ENCODE results near the gene GGNBP2. TPM values are rescaled to one million over a fixed set of nuclear protein-coding genes. Genes with fewer than 3 reads are reported as not detected.

The GGNBP2 gene
- total and polyA plus RNA-seq, 2 of the 8 experiments (the other 6 are each of a cell fraction or from before 2014, with no cell fraction given): 29.2 to 35.8 TPM

DNA sequence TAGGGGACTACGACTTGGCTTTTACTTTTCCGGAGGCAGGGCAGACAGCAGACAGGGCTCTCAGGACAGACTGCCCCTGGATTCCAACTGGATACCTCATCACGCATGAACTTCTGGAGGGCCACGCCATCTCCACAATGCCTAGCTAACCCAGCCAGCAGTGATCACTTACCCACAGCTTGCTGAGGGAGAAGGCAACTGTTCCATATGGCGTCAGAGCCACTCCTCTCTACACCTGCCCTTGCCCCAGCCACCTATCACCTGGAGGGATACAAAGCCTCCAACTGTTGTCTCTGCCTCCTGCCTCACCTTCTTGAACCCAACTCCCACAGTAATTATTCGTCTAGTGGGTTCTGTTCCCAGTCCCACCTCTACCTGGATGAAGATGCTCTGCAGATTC, 18.8 kb upstream of the GGNBP2 start:
- H3K18ac ChIP-seq (ENCODE audit: extremely low read depth, low read length): no peak overlapping the region
- H3K4me3 ChIP-seq (ENCODE audit: extremely low read depth in 1 of 4, insufficient read depth in 2 of 4, low read depth in 3 of 4, low read length in 4 of 4): no peak overlapping the region
- no peak overlapping the region for H2BK20ac ChIP-seq (ENCODE audit: low read length)
- no peak for FAIRE-seq
- no peaks in the 10 kb centered on the region for H3K9me3 ChIP-seq (ENCODE audit: insufficient read depth in 2 of 2, low read depth in 1 of 2, low read length in 1 of 2)
- H3K79me1 ChIP-seq (ENCODE audit: low read depth, low read length): peaks cover 3% of the 10 kb centered on the region; the same call in 1 of the 2 replicates
- no peak overlapping the region for H2BK15ac ChIP-seq (ENCODE audit: low read length)
- H3K27me3 ChIP-seq (replicated peaks in 1 of 4; ENCODE audit: control insufficient read depth in 3 of 4, extremely low read depth in 1 of 4, insufficient read depth in 3 of 4, low read length in 3 of 4): no peaks in the 10 kb centered on the region
- no peak overlapping the region for H3K27ac ChIP-seq (ENCODE audit: low read depth, low read length)
- no peak for TF ChIP-seq EZH2 (IDR thresholded peaks at IDR 0.05; ENCODE audit: low read depth, low read length, severe bottlenecking)
- TF ChIP-seq MAFK (IDR thresholded peaks at IDR 0.05; ENCODE audit: low read depth, low read length): no peak
- peak; percentile 47; the same call in 1 of the 2 replicates for TF ChIP-seq POLR2AphosphoS5 (IDR thresholded peaks at IDR 0.05; ENCODE audit: low read depth, low read length)
- no peak for TF ChIP-seq EP300 (IDR thresholded peaks at IDR 0.05; ENCODE audit: borderline replicate concordance in 1 of 2, low read depth in 2 of 2, low read length in 2 of 2)
- no peak overlapping the region for H3K14ac ChIP-seq (ENCODE audit: insufficient read length)
- CTCF ChIA-PET (ENCODE audit: partially characterized antibody): interaction anchor here (0.6 kb wide), 1 partner anchor 38 kb away, joined by 3 read pairs; no protein-coding TSS in a partner anchor
- WGBS, 2 experiments (ENCODE audit: extremely low coverage in 1 of 2, insufficient coverage in 1 of 2, insufficient read length in 1 of 2, insufficient replicate concordance in 2 of 2, low coverage in 1 of 2, low lambda C conversion rate in 2 of 2, missing lambda C conversion rate in 1 of 2): 91% methylated on average over 6 of the region's 6 CpGs; no CpG with 5 or more reads in 1 of the 2 experiments
- H2BK120ac ChIP-seq (replicated peaks; ENCODE audit: low read depth, low read length): no peak overlapping the region
- H3K23ac ChIP-seq (ENCODE audit: insufficient read length): no peak overlapping the region
- H2AK5ac ChIP-seq (ENCODE audit: low read depth, low read length): no peak overlapping the region
- no peak overlapping the region for H3K56ac ChIP-seq (replicated peaks; ENCODE audit: insufficient read length, low read depth, low read length)
- no peak overlapping the region for H4K91ac ChIP-seq (replicated peaks; ENCODE audit: insufficient read length, low read length)
- DNase-seq (ENCODE audit: low read depth in 1 of 2, low spot score in 2 of 2): no peak
- H2AFZ ChIP-seq (ENCODE audit: low read length): no peak overlapping the region
- no peaks in the 10 kb centered on the region for H3K4me1 ChIP-seq (replicated peaks in 1 of 4; ENCODE audit: control insufficient read depth in 3 of 4, insufficient read depth in 4 of 4, low read length in 3 of 4)
- H4K5ac ChIP-seq (ENCODE audit: insufficient read length, low read depth, low read length): no peak overlapping the region
- no peak overlapping the region for H4K8ac ChIP-seq (ENCODE audit: extremely low read depth, insufficient read depth, low read length)
- H4K20me1 ChIP-seq (replicated peaks in 1 of 2; ENCODE audit: control insufficient read depth in 1 of 2, insufficient read depth in 2 of 2, low read length in 2 of 2): peaks cover 6 to 8% of the 10 kb centered on the region in 2 experiments
- no peak overlapping the region for H3K4me2 ChIP-seq (ENCODE audit: insufficient read depth in 1 of 2, low read depth in 2 of 2, low read length in 2 of 2)
- peaks cover 0 to 3% of the 10 kb centered on the region in 2 experiments; a peak in 1 of 4 replicates for H3K79me2 ChIP-seq (ENCODE audit: control insufficient read depth in 1 of 2, insufficient read depth in 2 of 2, low read length in 2 of 2)
- no peak overlapping the region for H2BK5ac ChIP-seq (ENCODE audit: low read depth, low read length)
- H3K4ac ChIP-seq (replicated peaks; ENCODE audit: insufficient read length, low read depth, low read length): no peak overlapping the region
- H3K9ac ChIP-seq (replicated peaks in 1 of 4; ENCODE audit: extremely low read depth in 1 of 4, low read depth in 3 of 4, low read length in 3 of 4): no peak overlapping the region
- H3K23me2 ChIP-seq (ENCODE audit: low read depth, low read length): 0 out of 2 replicates have a peak, but pooled peaks cover 2% of the 10 kb centered on the region
- H3K36me3 ChIP-seq (ENCODE audit: control insufficient read depth in 2 of 4, insufficient read depth in 4 of 4, low read length in 3 of 4): peaks cover 45 to 77% (median 65%) of the 10 kb centered on the region in 4 experiments
- H2BK12ac ChIP-seq (ENCODE audit: low read depth, low read length): no peak overlapping the region
- POLR2A ChIA-PET (ENCODE audit: partially characterized antibody): interaction anchor here (0.7 to 7.7 kb wide), 4 partner anchors 9 to 20 kb away, joined by 3 to 89 read pairs (median 29); no protein-coding TSS in a partner anchor
